ENCODE measurements around the gene TGM1.

The TGM1 gene

DNA sequence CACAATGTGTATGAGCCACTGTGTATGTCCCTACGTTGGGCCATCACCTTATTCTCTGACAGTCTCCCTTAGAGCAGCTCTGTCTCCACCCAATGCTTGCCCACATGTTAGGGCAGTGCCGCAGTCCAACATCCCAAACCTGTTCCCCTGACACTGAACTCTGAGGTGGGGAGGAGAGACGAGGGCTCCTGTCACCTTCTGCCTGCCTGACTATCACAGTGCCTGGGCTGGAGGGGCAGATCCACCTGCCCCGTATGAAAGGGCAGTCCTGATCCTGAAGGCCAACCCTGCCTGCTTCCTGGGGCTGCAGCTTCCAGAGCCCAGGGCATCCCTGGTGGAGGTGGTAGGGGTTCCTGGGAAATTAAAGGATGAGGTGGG is 2.2 kb downstream of the TGM1 start:
- H3K27me3 Mint-ChIP-seq (ENCODE audit: low read depth) = no peaks in the 10 kb centered on the region
- H3K36me3 Mint-ChIP-seq (ENCODE audit: low read depth) = no peaks in the 10 kb centered on the region
- peaks cover 4% of the 10 kb centered on the region for H3K4me1 Mint-ChIP-seq
- TF ChIP-seq, protein P1, sequence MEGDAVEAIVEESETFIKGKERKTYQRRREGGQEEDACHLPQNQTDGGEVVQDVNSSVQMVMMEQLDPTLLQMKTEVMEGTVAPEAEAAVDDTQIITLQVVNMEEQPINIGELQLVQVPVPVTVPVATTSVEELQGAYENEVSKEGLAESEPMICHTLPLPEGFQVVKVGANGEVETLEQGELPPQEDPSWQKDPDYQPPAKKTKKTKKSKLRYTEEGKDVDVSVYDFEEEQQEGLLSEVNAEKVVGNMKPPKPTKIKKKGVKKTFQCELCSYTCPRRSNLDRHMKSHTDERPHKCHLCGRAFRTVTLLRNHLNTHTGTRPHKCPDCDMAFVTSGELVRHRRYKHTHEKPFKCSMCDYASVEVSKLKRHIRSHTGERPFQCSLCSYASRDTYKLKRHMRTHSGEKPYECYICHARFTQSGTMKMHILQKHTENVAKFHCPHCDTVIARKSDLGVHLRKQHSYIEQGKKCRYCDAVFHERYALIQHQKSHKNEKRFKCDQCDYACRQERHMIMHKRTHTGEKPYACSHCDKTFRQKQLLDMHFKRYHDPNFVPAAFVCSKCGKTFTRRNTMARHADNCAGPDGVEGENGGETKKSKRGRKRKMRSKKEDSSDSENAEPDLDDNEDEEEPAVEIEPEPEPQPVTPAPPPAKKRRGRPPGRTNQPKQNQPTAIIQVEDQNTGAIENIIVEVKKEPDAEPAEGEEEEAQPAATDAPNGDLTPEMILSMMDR (IDR thresholded peaks at IDR 0.05; ENCODE audit: unreplicated experiment in 3 of 3) = no peak
- H3K27ac Mint-ChIP-seq = no peak overlapping the region
- no peak overlapping the region for H3K4me3 Mint-ChIP-seq
- no peaks in the 10 kb centered on the region for H3K9me3 Mint-ChIP-seq

DNA sequence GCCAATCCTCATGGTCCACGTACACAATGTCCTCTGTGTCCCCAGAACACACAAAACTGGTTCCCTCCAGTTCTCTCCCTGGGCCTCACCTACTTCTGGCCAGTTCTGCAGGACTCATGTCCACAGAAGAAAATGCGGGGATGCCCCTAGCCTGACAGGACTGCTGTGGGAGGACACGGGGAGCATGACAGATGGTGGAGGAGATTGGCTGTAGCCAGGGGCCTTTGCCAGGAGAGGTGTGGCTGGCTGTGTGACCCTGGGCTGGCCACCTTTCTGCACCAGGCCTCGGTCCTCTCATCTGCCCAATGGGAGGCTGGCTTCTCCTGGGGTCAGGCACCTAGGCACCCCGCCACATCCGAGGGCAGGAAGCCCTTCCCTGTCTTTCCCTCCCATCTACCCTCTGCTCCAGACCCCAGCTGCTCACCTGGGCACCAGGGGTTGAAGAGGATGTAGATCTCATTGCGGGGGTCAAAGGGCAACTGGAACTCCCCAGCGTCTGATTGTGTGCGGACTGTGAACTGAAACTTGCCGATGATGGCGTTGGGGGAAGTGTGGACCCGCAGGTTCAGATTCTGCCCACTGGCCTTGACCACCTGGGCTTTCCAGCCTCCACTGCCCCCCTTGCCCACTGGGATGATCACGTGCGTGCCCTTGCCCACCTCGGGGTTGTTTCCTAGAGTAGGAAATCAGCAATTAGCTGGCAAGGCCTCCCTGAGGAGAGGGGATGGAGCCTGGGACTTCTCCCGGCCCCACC is 2.8 kb downstream of the TGM1 start:
- Mint-ChIP-seq H3K4me1 (peaks cover 4% of the 10 kb centered on the region), H3K9me3 (no peaks in the 10 kb centered on the region), H3K27me3 (ENCODE audit: low read depth) (no peaks in the 10 kb centered on the region)

DNA sequence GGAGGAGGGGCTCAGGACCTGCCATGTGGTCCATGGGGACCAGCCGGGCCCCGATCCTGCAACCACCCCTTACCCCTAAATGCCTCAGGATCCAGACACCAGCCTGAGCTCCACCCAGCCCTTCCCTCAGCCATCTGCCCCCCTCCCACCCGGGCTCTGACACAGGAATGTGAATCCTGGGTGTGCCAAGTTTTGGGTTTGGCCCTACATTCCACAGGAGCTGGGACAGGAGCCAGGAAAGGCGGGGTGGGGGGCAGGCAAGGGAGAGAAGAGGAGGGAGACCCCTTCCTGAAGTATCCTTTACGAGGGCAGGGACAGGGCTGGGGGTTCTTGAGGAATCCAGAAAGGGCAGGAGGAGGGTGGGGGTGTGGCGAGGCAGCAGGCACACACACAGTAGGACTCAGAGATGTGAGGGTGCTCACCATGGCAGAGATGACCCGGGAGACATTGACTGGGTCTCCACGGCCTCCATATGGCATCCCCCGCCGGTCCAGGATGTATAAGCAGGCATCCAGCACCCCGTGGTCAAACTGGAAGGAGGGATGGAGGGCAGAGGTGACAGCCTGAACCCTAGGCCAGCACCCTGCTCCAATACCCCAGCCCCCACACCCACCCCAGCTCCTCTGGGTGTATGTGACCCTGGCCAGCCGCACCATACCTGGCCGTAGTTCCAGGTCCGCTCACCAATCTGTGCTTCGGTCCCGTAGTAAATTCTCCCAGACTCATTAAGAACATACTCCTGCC is 3.5 kb downstream of the TGM1 start:
- TF ChIP-seq, protein P1 (IDR thresholded peaks at IDR 0.05; ENCODE audit: unreplicated experiment in 3 of 3) = no peak
- H3K9me3 Mint-ChIP-seq = no peaks in the 10 kb centered on the region

More for the DNA sequence above, 2.8 kb downstream of the TGM1 start:
- Mint-ChIP-seq H3K27ac (no peak overlapping the region), H3K4me3 (no peak overlapping the region), H3K36me3 (ENCODE audit: low read depth) (no peaks in the 10 kb centered on the region)
- TF ChIP-seq, protein P1 (IDR thresholded peaks at IDR 0.05; ENCODE audit: unreplicated experiment in 3 of 3) = no peak

DNA sequence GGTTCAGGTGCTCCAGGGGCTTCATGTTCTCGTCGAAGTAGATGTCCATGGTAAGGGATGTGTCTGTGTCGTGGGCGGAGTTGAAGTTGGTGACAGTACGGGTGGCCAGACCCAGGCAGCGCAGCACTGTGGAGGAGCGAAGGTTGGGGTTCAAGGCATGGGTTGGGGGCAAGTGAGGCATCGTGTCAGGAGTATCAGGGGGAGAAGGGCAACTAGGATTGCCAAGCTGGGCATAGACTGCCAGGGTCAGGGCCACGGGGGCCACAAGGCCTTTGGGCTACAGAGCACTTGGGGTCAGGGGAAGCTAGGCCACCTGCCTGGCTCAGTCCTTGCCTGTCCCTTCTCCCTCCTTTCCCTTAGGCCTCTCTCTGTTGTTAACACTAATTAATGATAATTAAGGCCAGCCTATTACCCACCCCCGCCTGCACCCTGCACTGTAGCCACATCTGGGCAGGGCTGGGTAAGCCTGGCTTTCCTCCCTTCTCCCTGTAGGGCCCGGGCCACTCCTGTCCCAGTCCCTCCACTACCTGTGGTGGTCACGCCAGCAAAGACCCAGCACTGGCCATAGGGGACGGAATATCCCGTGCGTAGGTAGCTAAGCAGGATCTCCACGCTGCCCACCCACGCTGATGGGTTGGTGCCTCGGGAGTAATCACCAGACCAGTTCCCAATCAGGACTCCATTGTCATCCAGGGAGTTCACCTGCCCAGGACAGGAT is 4.3 kb downstream of the TGM1 start:
- no peaks in the 10 kb centered on the region for H3K27me3 Mint-ChIP-seq (ENCODE audit: low read depth)
- no peak overlapping the region for H3K27ac Mint-ChIP-seq
- no peak overlapping the region for H3K4me3 Mint-ChIP-seq
- TF ChIP-seq, protein P1 (IDR thresholded peaks at IDR 0.05; ENCODE audit: unreplicated experiment in 3 of 3) = no peak
- peaks cover 4% of the 10 kb centered on the region for H3K4me1 Mint-ChIP-seq
- no peaks in the 10 kb centered on the region for H3K36me3 Mint-ChIP-seq (ENCODE audit: low read depth)
- H3K9me3 Mint-ChIP-seq = no peaks in the 10 kb centered on the region

More for the DNA sequence above, 3.5 kb downstream of the TGM1 start:
- peaks cover 4% of the 10 kb centered on the region for H3K4me1 Mint-ChIP-seq
- no peaks in the 10 kb centered on the region for H3K27me3 Mint-ChIP-seq (ENCODE audit: low read depth)
- no peak overlapping the region for H3K27ac Mint-ChIP-seq
- H3K4me3 Mint-ChIP-seq = no peak overlapping the region
- no peaks in the 10 kb centered on the region for H3K36me3 Mint-ChIP-seq (ENCODE audit: low read depth)

DNA sequence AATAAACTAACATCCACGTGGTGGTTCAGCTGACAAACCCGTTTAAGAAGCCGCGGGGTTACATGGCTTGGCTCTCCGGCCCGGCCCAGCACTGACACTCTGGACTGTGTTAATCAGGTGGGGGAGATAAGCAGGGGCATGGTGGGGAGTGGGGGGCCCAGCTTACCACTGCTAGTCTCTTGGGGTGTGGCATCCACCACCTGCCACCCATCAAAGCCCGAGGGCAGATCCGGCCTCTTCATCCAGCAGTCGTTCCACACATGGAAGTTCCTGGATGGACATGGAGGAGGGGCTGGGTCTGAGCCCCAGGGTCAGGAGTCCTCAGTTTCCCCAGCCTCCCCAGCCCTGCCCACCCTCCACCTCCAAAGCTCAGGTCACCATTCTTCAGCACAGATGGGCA is 4.9 kb downstream of the TGM1 start:
- no peak overlapping the region for H3K27ac Mint-ChIP-seq
- peaks cover 4% of the 10 kb centered on the region for H3K4me1 Mint-ChIP-seq
- TF ChIP-seq, protein P1 (IDR thresholded peaks at IDR 0.05; ENCODE audit: unreplicated experiment in 3 of 3) = no peak
- no peaks in the 10 kb centered on the region for H3K36me3 Mint-ChIP-seq (ENCODE audit: low read depth)
- H3K27me3 Mint-ChIP-seq (ENCODE audit: low read depth) = no peaks in the 10 kb centered on the region
- H3K4me3 Mint-ChIP-seq = no peak overlapping the region
- no peaks in the 10 kb centered on the region for H3K9me3 Mint-ChIP-seq
